ENCODE measurements around the gene MACROD2. TPM values are rescaled to one million over a fixed set of nuclear protein-coding genes. Genes with fewer than 3 reads are reported as not detected.

Gene MACROD2
- total and polyA plus RNA-seq, 2 experiments from 2014 or later = 2.8 to 4.3 TPM

GRCh38 chr20:15571056-15571455, 1575.7 kb downstream of the MACROD2 start:
- Mint-ChIP-seq H3K27ac (no peak overlapping the region), H3K36me3 (ENCODE audit: low read depth) (no peaks in the 10 kb centered on the region), H3K27me3 (ENCODE audit: insufficient read depth, low read depth, poor library complexity) (no peaks in the 10 kb centered on the region), H3K9me3 (no peaks in the 10 kb centered on the region; the same call in 2 of the 3 replicates), H3K4me1 (peaks cover 6% of the 10 kb centered on the region; the same call in 2 of the 3 replicates), H3K4me3 (no peak overlapping the region)
- H3F3A ChIP-seq (replicated peaks; ENCODE audit: low read depth) = no peaks in the 10 kb centered on the region
- H3K4me3 ChIP-seq = no peak overlapping the region
- no peaks in the 10 kb centered on the region for H3K4me1 ChIP-seq (ENCODE audit: insufficient read depth)
- no peak for ATAC-seq
- H3K4me2 ChIP-seq = no peak overlapping the region
- no peaks in the 10 kb centered on the region for H3K79me2 ChIP-seq (replicated peaks; ENCODE audit: insufficient read depth)
- no peaks in the 10 kb centered on the region for H3K9me2 ChIP-seq (ENCODE audit: insufficient read depth)
- no peaks in the 10 kb centered on the region for H4K20me1 ChIP-seq (replicated peaks; ENCODE audit: insufficient read depth)
- no peaks in the 10 kb centered on the region for H3K27me3 ChIP-seq (ENCODE audit: insufficient read depth)
- H3K36me3 ChIP-seq (ENCODE audit: insufficient read depth) = no peaks in the 10 kb centered on the region
- H2AFZ ChIP-seq = no peak overlapping the region
- no peak for TF ChIP-seq REST (IDR thresholded peaks at IDR 0.05; ENCODE audit: unreplicated experiment)
- TF ChIP-seq EZH2 (IDR thresholded peaks at IDR 0.05; ENCODE audit: low read depth, unreplicated experiment) = no peak
- no peak for TF ChIP-seq ZNF331 (CRISPR knock-in tag; IDR thresholded peaks at IDR 0.05; ENCODE audit: low read depth)
- no peak for TF ChIP-seq POLR2AphosphoS5 (IDR thresholded peaks at IDR 0.05; ENCODE audit: low read depth)
- no peak for TF ChIP-seq JUNB (IDR thresholded peaks at IDR 0.05; ENCODE audit: unreplicated experiment)
- no peak for TF ChIP-seq CTCF (conservative IDR thresholded peaks at IDR 0.05; ENCODE audit: low read depth in 2 of 2)
- no peak for TF ChIP-seq ETS1 (IDR thresholded peaks at IDR 0.05)
- no peak for TF ChIP-seq CREB1 (CRISPR knock-in tag; IDR thresholded peaks at IDR 0.05; ENCODE audit: low read depth)
- TF ChIP-seq STAT1 (IDR thresholded peaks at IDR 0.05; ENCODE audit: unreplicated experiment) = no peak
- no peak for TF ChIP-seq NANOG (IDR thresholded peaks at IDR 0.05; ENCODE audit: borderline replicate concordance)
- no peak for TF ChIP-seq ZNF462 (CRISPR knock-in tag; IDR thresholded peaks at IDR 0.05)
- no peak for TF ChIP-seq EZH2phosphoT487 (IDR thresholded peaks at IDR 0.05; ENCODE audit: unreplicated experiment)
- TF ChIP-seq ZNF114 (CRISPR knock-in tag; IDR thresholded peaks at IDR 0.05) = no peak
- DNase-seq (ENCODE audit: low spot score) = no peak
- no peak overlapping the region for H3K27ac ChIP-seq (ENCODE audit: low read depth)

Data from GM23338 (cell line).